HCT116 (cell line): ENCODE measurements around the gene ERC2. TPM values are rescaled to one million over a fixed set of nuclear protein-coding genes. Genes with fewer than 3 reads are reported as not detected.

Source experiments
- ATAC-seq: fragments of 200-7000 bp; cut with Tn5 transposase; 2 replicates; pipeline ENCODE4 v1.9.1; 2020; ENCODE audit warnings: mild to moderate bottlenecking, moderate library complexity
- BruUV-seq: library from RNA; stranded (reverse); fragments of 400-500 nt; replicated peaks from 2 replicates; lab custom pipeline; 2021; lab: Mats Ljungman, UMichigan
- CTCF ChIA-PET: fragments of 300-600 bp; sonication (Branson Sonifier 250); formaldehyde crosslinking; loops from one replicate; lab custom pipeline; 2021; ENCODE audit warnings: antibody characterized with exemption; lab: Charles Lee
- POLR2A ChIA-PET: fragments of 300-600, 350-600 bp; sonication (Branson Sonifier 250); formaldehyde crosslinking; loops from one replicate; lab custom pipeline; 2021; ENCODE audit warnings: antibody characterized with exemption; lab: Charles Lee
- RAD21 ChIA-PET, 2 experiments: fragments of 300-600 bp; sonication (Branson Sonifier 250); formaldehyde crosslinking; loops; one replicate each; lab custom pipeline; 2023; ENCODE audit warnings: low total read pairs in 2 of 2; ENCODE audit not compliant: uncharacterized antibody in 2 of 2, unreplicated experiment in 2 of 2, low non-redundant PET in 1 of 2; lab: Charles Lee
- DNase-seq: peaks from one replicate; pipeline ENCODE4 v3.0.0-alpha.2; 2010; ENCODE audit warnings: low read depth, low spot score
- H2AFZ ChIP-seq: fragments of 200-600 bp; shearing (Covaris generic), sonication (generic); 2 replicates; pipeline ENCODE4 v1.6.1; 2017; ENCODE audit warnings: low read depth, mixed run types, mixed read lengths, antibody characterized with exemption, low read length; ENCODE audit not compliant: poor library complexity, severe bottlenecking
- H3K27ac ChIP-seq: 2 replicates; pipeline ENCODE4 v1.5.1; 2012; ENCODE audit warnings: low read depth, low read length
- H3K27me3 ChIP-seq: fragments of 200-600 bp; sonication (generic); 2 replicates; pipeline ENCODE4 v1.6.1; 2016; ENCODE audit warnings: mixed run types, low read length, mixed read lengths; ENCODE audit not compliant: insufficient read depth
- H3K36me3 ChIP-seq, 2 experiments: fragments of 200-500 bp in 1 of 2; fragments of 200-600 bp in 1 of 2; sonication (Bioruptor generic) in 1 of 2; sonication (generic) in 1 of 2; 2 replicates each; pipeline versions ENCODE4 v1.5.1 to v1.6.1; 2014 to 2016; ENCODE audit warnings: low read length in 2 of 2, inconsistent platforms in 1 of 2, mixed read lengths in 1 of 2, mixed run types in 1 of 2; ENCODE audit not compliant: insufficient read depth in 2 of 2, control insufficient read depth in 1 of 2
- H3K4me1 ChIP-seq, 2 experiments: fragments of 200-600 bp in 1 of 2; sonication (generic) in 1 of 2; 2 replicates each; pipeline versions ENCODE4 v1.5.1 to v1.6.1; 2012 to 2017; ENCODE audit warnings: low read length in 2 of 2, inconsistent platforms in 1 of 2, mild to moderate bottlenecking in 1 of 2, mixed read lengths in 1 of 2, mixed run types in 1 of 2, moderate library complexity in 1 of 2; ENCODE audit not compliant: insufficient read depth in 2 of 2, control insufficient read depth in 1 of 2
- H3K4me2 ChIP-seq: fragments of 200-600 bp; sonication (generic); 2 replicates; pipeline ENCODE4 v1.6.1; 2017; ENCODE audit warnings: mixed run types, low read length, mixed read lengths
- H3K4me3 ChIP-seq, 2 experiments: fragments of 200-600 bp in 1 of 2; sonication (generic) in 1 of 2; replicated peaks in 1 of 2; 2 replicates each; pipeline ENCODE4 v1.5.1; 2011 to 2016; ENCODE audit warnings: low read length in 2 of 2, control low read depth in 1 of 2, low read depth in 1 of 2, mild to moderate bottlenecking in 1 of 2, mixed read lengths in 1 of 2, mixed run types in 1 of 2
- H3K79me2 ChIP-seq: fragments of 200-600 bp; sonication (generic); 2 replicates; pipeline ENCODE4 v1.6.1; 2017; ENCODE audit warnings: mild to moderate bottlenecking, mixed run types, low read length, moderate library complexity, mixed read lengths; ENCODE audit not compliant: insufficient read depth
- H3K9ac ChIP-seq: fragments of 200-600 bp; sonication (generic); 2 replicates; pipeline ENCODE4 v1.6.1; 2016; ENCODE audit warnings: low read length, mixed read lengths
- H3K9me2 ChIP-seq: fragments of 200-600 bp; sonication (generic), shearing (Covaris generic); 2 replicates; pipeline ENCODE4 v1.6.1; 2017; ENCODE audit warnings: mixed run types, mild to moderate bottlenecking, moderate library complexity; ENCODE audit not compliant: insufficient read depth
- H3K9me3 ChIP-seq, 2 experiments: fragments of 200-500 bp in 1 of 2; fragments of 200-600 bp in 1 of 2; sonication (Bioruptor generic) in 1 of 2; sonication (generic) in 1 of 2; 2 replicates each; pipeline ENCODE4 v1.6.1; 2014 to 2017; ENCODE audit warnings: low read length in 2 of 2, mixed read lengths in 2 of 2, inconsistent platforms in 1 of 2, low read depth in 1 of 2, mild to moderate bottlenecking in 1 of 2, mixed run types in 1 of 2, moderate library complexity in 1 of 2; ENCODE audit not compliant: control insufficient read depth in 1 of 2, insufficient read depth in 1 of 2
- H4K20me1 ChIP-seq: fragments of 200-600 bp; sonication (generic), shearing (Covaris generic); 2 replicates; pipeline ENCODE4 v1.6.1; 2017; ENCODE audit warnings: mixed run types, mild to moderate bottlenecking, moderate library complexity; ENCODE audit not compliant: insufficient read depth
- CEBPB ChIP-seq: IDR thresholded peaks from 2 replicates; pipeline ENCODE4 v1.6.1; 2012; ENCODE audit warnings: low read depth
- EGR1 ChIP-seq: IDR thresholded peaks from 2 replicates; pipeline ENCODE4 v1.6.1; 2012; ENCODE audit warnings: low read depth
- EZH2 ChIP-seq: fragments of 200-600 bp; sonication (generic); IDR thresholded peaks from 2 replicates; pipeline ENCODE4 v1.6.1; 2017; ENCODE audit warnings: antibody characterized with exemption, mixed run types
- EZH2phosphoT487 ChIP-seq: fragments of 200-600 bp; IDR thresholded peaks from 2 replicates; pipeline ENCODE4 v1.6.1; 2018; ENCODE audit warnings: antibody characterized with exemption, borderline replicate concordance
- MAX ChIP-seq: IDR thresholded peaks from 2 replicates; pipeline ENCODE4 v1.6.1; 2012
- REST ChIP-seq: IDR thresholded peaks from 2 replicates; pipeline ENCODE4 v1.6.1; 2012; ENCODE audit warnings: low read depth
- ZFX ChIP-seq: fragments of 450-650 bp; IDR thresholded peaks from 2 replicates; pipeline ENCODE4 v1.6.1; 2017
- ZNF274 ChIP-seq: fragments of 200-500 bp; sonication (Bioruptor generic); IDR thresholded peaks from 2 replicates; pipeline ENCODE4 v1.6.1; 2014; ENCODE audit warnings: mild to moderate bottlenecking, low read depth, low read length, inconsistent platforms
- intact Hi-C: fragments of 100-400 bp; cut with micrococcal nuclease; formaldehyde crosslinking; loops from 2 replicates; pipeline ENCODE4 v1.10.0; 2022
- total RNA-seq: library from RNA; stranded (reverse); gene quantifications from one replicate; pipeline ENCODE4 v1.2.1, GENCODE V29; 2021; ENCODE audit not compliant: unreplicated experiment
- TF ChIP-seq, protein P1 (sequence below): IDR thresholded peaks from 2 replicates; pipeline ENCODE4 v1.6.1; 2012

The ERC2 gene
- total RNA-seq, 1 experiment from 2014 or later = not detected

- H3K4me1 ChIP-seq = no peaks in the 10 kb centered on the region
- intact Hi-C loops = no loop called here
- DNase-seq (no peak), ATAC-seq (no peak)
- no peak overlapping the region for H3K4me3 ChIP-seq
- no peak overlapping the region for H3K27ac ChIP-seq
- H3K9me2 ChIP-seq = no peaks in the 10 kb centered on the region
- no peak overlapping the region for H2AFZ ChIP-seq
- TF ChIP-seq EZH2phosphoT487 (no peak), ZNF274 (no peak), MAX (no peak), EZH2 (no peak), EGR1 (no peak), CEBPB (no peak), REST (no peak), ZFX (no peak)
- TF ChIP-seq, protein P1, sequence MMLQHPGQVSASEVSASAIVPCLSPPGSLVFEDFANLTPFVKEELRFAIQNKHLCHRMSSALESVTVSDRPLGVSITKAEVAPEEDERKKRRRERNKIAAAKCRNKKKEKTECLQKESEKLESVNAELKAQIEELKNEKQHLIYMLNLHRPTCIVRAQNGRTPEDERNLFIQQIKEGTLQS = no peak
- H3K79me2 ChIP-seq = no peaks in the 10 kb centered on the region
- CTCF ChIA-PET = no interaction called here
- H3K36me3 ChIP-seq = no peaks in the 10 kb centered on the region
- peaks cover 10 to 14% of the 10 kb centered on the region in 2 experiments; a peak in 2 of 4 replicates for H3K9me3 ChIP-seq
- H3K4me2 ChIP-seq = no peak overlapping the region
- no TSS peak for BruUV-seq
- POLR2A ChIA-PET = no interaction called here
- no peak overlapping the region for H3K9ac ChIP-seq
- H3K27me3 ChIP-seq = no peaks in the 10 kb centered on the region
- RAD21 ChIA-PET = no interaction called here
- H4K20me1 ChIP-seq = no peaks in the 10 kb centered on the region
Measured at GRCh38 chr3:55558316-55558715, 910.0 kb downstream of the ERC2 start.
